GM18861 (cell line): ENCODE data around the gene CCDC57.

ENCODE experiments used
- ATAC-seq: cut with Tn5 transposase; IDR thresholded peaks from one replicate; pipeline ENCODE4 v1.9.1; 2021; ENCODE audit not compliant: unreplicated experiment

CCDC57 gene

GRCh38 chr17:82108961-82109475 is 103.6 kb downstream of the CCDC57 start:
- ATAC-seq = no peak

- ATAC-seq = no peak
These were observed 104.1 kb downstream of the CCDC57 start for GRCh38 chr17:82108496-82108945.

- ATAC-seq = no peak
These were observed 104.6 kb downstream of the CCDC57 start for GRCh38 chr17:82108038-82108437.

- no peak for ATAC-seq
These were observed 105.2 kb downstream of the CCDC57 start for GRCh38 chr17:82107341-82107860.

- no peak for ATAC-seq
These were observed 105.8 kb downstream of the CCDC57 start for GRCh38 chr17:82106688-82107305.

- peak; percentile 68 for ATAC-seq
These were observed 106.6 kb downstream of the CCDC57 start for GRCh38 chr17:82105882-82106687.

- ATAC-seq = no peak
These were observed 107.2 kb downstream of the CCDC57 start for GRCh38 chr17:82105417-82105881.

GRCh38 chr17:82104797-82105416 is 107.7 kb downstream of the CCDC57 start:
- no peak for ATAC-seq

- ATAC-seq = no peak
These were observed 108.8 kb downstream of the CCDC57 start for GRCh38 chr17:82103553-82104451.

- ATAC-seq = no peak
These were observed 110.6 kb downstream of the CCDC57 start for GRCh38 chr17:82101767-82102679.

- no peak for ATAC-seq
These were observed 111.3 kb downstream of the CCDC57 start for GRCh38 chr17:82101301-82101715.

- no peak for ATAC-seq
These were observed 111.9 kb downstream of the CCDC57 start for GRCh38 chr17:82100502-82101298.

GRCh38 chr17:82098939-82099763 is 113.5 kb downstream of the CCDC57 start:
- ATAC-seq = peak; percentile 4

GRCh38 chr17:82098169-82098938 is 114.3 kb downstream of the CCDC57 start, which contains the start of gene FASN:
Gene FASN (minus strand): TSS chr17:82098236. CDS start chr17:82096445, 1,791 bp downstream.
- ATAC-seq = peak; percentile 59

- ATAC-seq = peak; percentile 6
These were observed 114.8 kb downstream of the CCDC57 start for GRCh38 chr17:82097919-82098168.

- ATAC-seq = no peak
These were observed 115.3 kb downstream of the CCDC57 start for GRCh38 chr17:82097184-82097918.
